Embryonic facial prominence (tissue), 1 donor: ENCODE data around the gene YES1.
"Not testable (repeated sequence)": the region's sequence is repeated elsewhere in the genome, so short reads cannot be mapped to it uniquely, and the experiment has no call there.

ENCODE experiments used
- DNase-seq: peaks from one replicate; pipeline ENCODE4 v3.0.0-alpha.2; 2016; ENCODE audit errors: extremely low spot score

YES1 gene

GRCh38 chr18:784470-785172, 27.4 kb downstream of the YES1 start:
- DNase-seq: no peak

GRCh38 chr18:778194-778927, 33.7 kb downstream of the YES1 start:
- no peak for DNase-seq

- DNase-seq: no peak
These were observed 35.0 kb downstream of the YES1 start for GRCh38 chr18:777021-777420.

- not testable (repeated sequence) for DNase-seq
These were observed 36.0 kb downstream of the YES1 start for GRCh38 chr18:776044-776443.

- DNase-seq: no peak
These were observed 37.2 kb downstream of the YES1 start for GRCh38 chr18:774811-775210.

- DNase-seq: no peak
These were observed 37.9 kb downstream of the YES1 start for GRCh38 chr18:773980-774624.

- DNase-seq: no peak
These were observed 41.5 kb downstream of the YES1 start for GRCh38 chr18:770583-770961.

- DNase-seq: no peak
These were observed 44.1 kb downstream of the YES1 start for GRCh38 chr18:767961-768360.

GRCh38 chr18:767084-767882, 44.8 kb downstream of the YES1 start:
- DNase-seq: no peak

GRCh38 chr18:766550-766860, 45.5 kb downstream of the YES1 start:
- DNase-seq: no peak

GRCh38 chr18:765764-766549, 46.1 kb downstream of the YES1 start:
- DNase-seq: no peak

- not testable (repeated sequence) for DNase-seq
These were observed 52.2 kb downstream of the YES1 start for GRCh38 chr18:759864-760263.

- no peak for DNase-seq
These were observed 56.5 kb downstream of the YES1 start for GRCh38 chr18:755506-755905.

- no peak for DNase-seq
These were observed 57.4 kb downstream of the YES1 start for GRCh38 chr18:754656-755055.

- DNase-seq: no peak
These were observed 61.6 kb downstream of the YES1 start for GRCh38 chr18:750456-750855.

GRCh38 chr18:744832-745597, 67.0 kb downstream of the YES1 start:
- no peak for DNase-seq

GRCh38 chr18:741931-742512, 70.0 kb downstream of the YES1 start:
- no peak for DNase-seq

- DNase-seq: no peak
These were observed 79.7 kb downstream of the YES1 start for GRCh38 chr18:732371-732770.

GRCh38 chr18:731185-731584, 80.9 kb downstream of the YES1 start:
- no peak for DNase-seq

- DNase-seq: no peak
These were observed 81.3 kb downstream of the YES1 start for GRCh38 chr18:730692-731091.
